ENCODE data around the gene GPATCH2L. TPM values are rescaled to one million over a fixed set of nuclear protein-coding genes. Genes with fewer than 3 reads are reported as not detected.

Gene GPATCH2L
- 48.5 and 60.4 TPM in 2 replicates for total RNA-seq

DNA sequence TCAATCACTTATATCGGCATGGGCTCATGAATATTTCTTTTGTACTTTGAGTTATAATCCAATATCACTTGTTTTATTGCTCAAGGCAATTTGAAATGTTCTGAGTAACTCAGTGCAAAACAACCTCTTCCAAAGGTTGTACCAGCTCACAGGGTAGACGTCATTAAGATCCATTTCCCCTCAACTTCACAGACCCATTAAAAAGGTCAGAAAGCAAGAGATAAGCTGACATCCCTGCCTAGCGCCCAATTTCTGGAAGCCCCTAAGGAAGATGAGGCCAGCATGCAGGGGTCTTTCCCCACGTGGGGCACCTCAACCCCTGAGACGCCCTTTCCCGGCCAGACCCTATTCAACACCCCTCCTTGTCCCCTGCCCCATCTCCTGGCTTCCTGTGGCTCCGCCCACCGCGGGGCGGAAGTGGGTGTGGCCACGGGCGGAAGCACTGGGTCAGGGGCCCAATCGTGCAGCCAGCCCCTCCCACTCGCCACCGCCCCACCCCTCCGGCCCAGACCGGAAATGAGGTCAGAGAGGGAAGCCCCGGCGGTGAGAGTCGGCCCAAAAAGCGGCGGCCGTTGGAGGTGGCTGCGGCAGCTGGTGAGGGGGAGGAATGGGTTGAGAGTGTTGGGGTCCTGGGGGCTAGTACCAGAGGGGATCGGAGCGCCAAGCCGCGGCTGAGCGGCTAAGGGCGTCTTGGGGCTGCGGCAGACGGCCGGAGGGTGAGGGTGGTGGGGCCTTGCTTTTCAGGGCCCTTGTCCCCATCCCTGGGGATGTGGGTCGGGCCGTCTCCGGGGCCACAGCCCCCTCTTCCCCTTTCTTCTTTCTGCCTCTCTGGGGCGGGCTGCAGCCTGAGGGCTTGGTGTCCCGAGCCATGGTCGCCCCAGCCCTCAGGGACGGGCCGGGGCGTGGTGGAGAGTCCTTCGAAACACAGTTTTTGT lies at the start of gene GPATCH2L:
TSS of gene GPATCH2L (plus strand) at position 525 of the 935 bp plus-strand sequence. CDS start 2,442 bp downstream, outside the sequence.

Other genes starting within 250 kb of the GPATCH2L start
- gene TGFB3, start 169.9 kb upstream of the GPATCH2L start, total RNA-seq: 8.6 and 12.1 TPM in 2 replicates
- 26.8 and 40.6 TPM in 2 replicates for gene IFT43, start 166.2 kb upstream of the GPATCH2L start, total RNA-seq
- gene ESRRB, start 224.2 kb downstream of the GPATCH2L start, total RNA-seq: under 0.01 TPM in 1 of 2 replicates, not detected in the other

Measured in smooth muscle cell of trachea (primary cell).